Measurements from ENCODE around the gene RALGAPB.

GRCh38 chr20:38538789-38539188, 66.1 kb downstream of the RALGAPB start:
- TF ChIP-seq CTCF (IDR thresholded peaks at IDR 0.05) (no peak), POLR2A (IDR thresholded peaks at IDR 0.05) (no peak)
